ENCODE data around the gene BCL11A. TPM values are rescaled to one million over a fixed set of nuclear protein-coding genes. Genes with fewer than 3 reads are reported as not detected.

Gene BCL11A
- polyA plus RNA-seq, 3 donors, result 8.7 to 15.6 (median 11.1) TPM

DNA sequence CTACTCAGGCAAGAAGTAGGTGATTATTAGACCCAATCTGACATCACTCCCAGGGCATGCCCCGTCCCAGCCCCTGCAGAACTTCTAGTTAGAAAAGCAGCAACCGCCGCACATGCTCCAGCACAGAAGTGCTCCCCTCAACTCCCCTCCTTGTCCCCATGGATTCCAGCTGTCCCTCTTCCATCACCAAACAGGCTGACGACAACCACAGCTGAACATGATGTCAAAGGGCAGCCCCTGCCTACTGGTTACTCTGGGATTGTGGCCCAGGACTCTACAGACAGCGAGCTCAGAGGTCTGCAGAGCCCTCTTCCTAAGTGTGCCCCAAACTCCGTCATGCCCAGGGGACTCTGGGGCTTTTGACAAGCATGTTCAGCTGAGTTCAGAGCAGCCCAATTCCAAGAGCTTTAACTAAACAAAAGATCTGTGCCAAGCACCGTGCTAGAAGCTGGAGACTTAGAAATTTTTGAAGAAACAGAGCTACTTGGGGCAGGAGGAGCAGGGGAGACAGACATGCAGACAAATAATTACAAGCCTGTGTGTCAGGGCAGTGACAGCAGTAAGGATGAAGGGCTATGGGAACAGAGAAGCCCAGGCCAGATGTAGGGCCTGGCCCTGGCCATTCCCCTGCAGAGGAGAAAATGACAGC, 148.1 kb downstream of the BCL11A start:
- H3K4me1 Mint-ChIP-seq, result peaks cover 25% of the 10 kb centered on the region
- Histone ChIP-seq H3K4me1 (ENCODE audit: control insufficient read depth in 1 of 2, insufficient read depth in 2 of 2, low read length in 2 of 2) (peaks cover 6 to 8% of the 10 kb centered on the region in 2 donors), H3K27me3 (ENCODE audit: control insufficient read depth in 2 of 2, insufficient read depth in 2 of 2, low read length in 2 of 2) (no peaks in the 10 kb centered on the region), H3K9ac (ENCODE audit: insufficient read depth, low read length, poor library complexity, severe bottlenecking) (no peak overlapping the region), H3K9me3 (replicated peaks in 1 of 2; ENCODE audit: control insufficient read depth in 1 of 2, insufficient read depth in 1 of 2, low read length in 2 of 2) (no peaks in the 10 kb centered on the region), H3K79me2 (ENCODE audit: insufficient read depth, low read length) (no peaks in the 10 kb centered on the region), H3K36me3 (replicated peaks in 1 of 2; ENCODE audit: control insufficient read depth in 1 of 2, insufficient read depth in 2 of 2, low read length in 2 of 2) (no peaks in the 10 kb centered on the region), H3K4me2 (replicated peaks; ENCODE audit: extremely low read depth, low read length, poor library complexity, severe bottlenecking) (no peak overlapping the region), H2AFZ (ENCODE audit: insufficient read depth, low read depth, low read length, poor library complexity, severe bottlenecking) (no peak overlapping the region), H3K4me3 (replicated peaks in 1 of 3; ENCODE audit: low read depth in 2 of 3, low read length in 3 of 3) (no peak overlapping the region), H3K27ac (ENCODE audit: low read depth in 1 of 2, low read length in 2 of 2) (no peak overlapping the region), H4K20me1 (ENCODE audit: insufficient read depth, low read length) (no peaks in the 10 kb centered on the region)
- peaks cover 0 to 3% (median 0%) of the 10 kb centered on the region in 3 donors for H3K27me3 Mint-ChIP-seq (ENCODE audit: low read depth in 3 of 3)
- no peak overlapping the region for H3K4me3 Mint-ChIP-seq
- TF ChIP-seq, protein P1, sequence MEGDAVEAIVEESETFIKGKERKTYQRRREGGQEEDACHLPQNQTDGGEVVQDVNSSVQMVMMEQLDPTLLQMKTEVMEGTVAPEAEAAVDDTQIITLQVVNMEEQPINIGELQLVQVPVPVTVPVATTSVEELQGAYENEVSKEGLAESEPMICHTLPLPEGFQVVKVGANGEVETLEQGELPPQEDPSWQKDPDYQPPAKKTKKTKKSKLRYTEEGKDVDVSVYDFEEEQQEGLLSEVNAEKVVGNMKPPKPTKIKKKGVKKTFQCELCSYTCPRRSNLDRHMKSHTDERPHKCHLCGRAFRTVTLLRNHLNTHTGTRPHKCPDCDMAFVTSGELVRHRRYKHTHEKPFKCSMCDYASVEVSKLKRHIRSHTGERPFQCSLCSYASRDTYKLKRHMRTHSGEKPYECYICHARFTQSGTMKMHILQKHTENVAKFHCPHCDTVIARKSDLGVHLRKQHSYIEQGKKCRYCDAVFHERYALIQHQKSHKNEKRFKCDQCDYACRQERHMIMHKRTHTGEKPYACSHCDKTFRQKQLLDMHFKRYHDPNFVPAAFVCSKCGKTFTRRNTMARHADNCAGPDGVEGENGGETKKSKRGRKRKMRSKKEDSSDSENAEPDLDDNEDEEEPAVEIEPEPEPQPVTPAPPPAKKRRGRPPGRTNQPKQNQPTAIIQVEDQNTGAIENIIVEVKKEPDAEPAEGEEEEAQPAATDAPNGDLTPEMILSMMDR (IDR thresholded peaks at IDR 0.05), result no peak
- DNase-seq, result no peak
- 95% methylated on average over 6 of the region's 7 CpGs for WGBS (ENCODE audit: insufficient coverage)
- no peak overlapping the region for H3K27ac Mint-ChIP-seq
- no peaks in the 10 kb centered on the region for H3K36me3 Mint-ChIP-seq
- peaks cover 0 to 2% (median 0%) of the 10 kb centered on the region in 7 donors for H3K9me3 Mint-ChIP-seq
- intact Hi-C loops (cut with micrococcal nuclease), result no loop called here

Other genes starting within 250 kb of the BCL11A start
- 1 to 10 TPM; 4.7 to 8.9 (median 8.0) TPM for gene PAPOLG, start 202.6 kb upstream of the BCL11A start, polyA plus RNA-seq